CD14-positive monocyte (primary cell): Measurements from ENCODE around the gene RERE. TPM values are rescaled to one million over a fixed set of nuclear protein-coding genes. Genes with fewer than 3 reads are reported as not detected.

ENCODE experiments used
- DNase-seq, 3 donors: peaks; one replicate each; pipeline ENCODE4 v3.0.0-alpha.2; 2011 to 2022
- H2AFZ ChIP-seq: 2 replicates; pipeline ENCODE4 v1.6.0; 2012; ENCODE audit warnings: mild to moderate bottlenecking, low read depth, low read length, inconsistent platforms; ENCODE audit not compliant: insufficient read depth, poor library complexity, severe bottlenecking
- H3K27ac ChIP-seq, 2 donors: 1 replicate in 1 of 2; 2 replicates in 1 of 2; pipeline ENCODE4 v1.5.1; 2012 to 2013; ENCODE audit warnings: low read length in 2 of 2, control low read depth in 1 of 2, inconsistent platforms in 1 of 2, low read depth in 1 of 2, mild to moderate bottlenecking in 1 of 2
- H3K27me3 ChIP-seq, 2 donors: one replicate each; pipeline versions ENCODE4 v1.6.0 to v1.6.1; 2011 to 2013; ENCODE audit warnings: low read length in 2 of 2; ENCODE audit not compliant: control insufficient read depth in 2 of 2, insufficient read depth in 2 of 2
- H3K36me3 ChIP-seq, 2 donors: replicated peaks in 1 of 2; 1 replicate in 1 of 2; 2 replicates in 1 of 2; pipeline versions ENCODE4 v1.5.1 to v1.6.1; 2012 to 2013; ENCODE audit warnings: low read length in 2 of 2, control low read depth in 1 of 2, inconsistent platforms in 1 of 2, mild to moderate bottlenecking in 1 of 2; ENCODE audit not compliant: insufficient read depth in 2 of 2, control insufficient read depth in 1 of 2
- H3K4me1 ChIP-seq, 2 donors: 1 replicate in 1 of 2; 2 replicates in 1 of 2; pipeline versions ENCODE4 v1.5.1 to v1.6.1; 2012 to 2013; ENCODE audit warnings: low read length in 2 of 2, control low read depth in 1 of 2, inconsistent platforms in 1 of 2, mild to moderate bottlenecking in 1 of 2, moderate library complexity in 1 of 2; ENCODE audit not compliant: insufficient read depth in 2 of 2, control insufficient read depth in 1 of 2
- H3K4me2 ChIP-seq: replicated peaks from 2 replicates; pipeline ENCODE3; 2012; ENCODE audit warnings: low read length, moderate library complexity, mild to moderate bottlenecking; ENCODE audit not compliant: poor library complexity, severe bottlenecking; ENCODE audit errors: extremely low read depth
- H3K4me3 ChIP-seq, 3 experiments: fragments of 200-600 bp in 1 of 3; sonication (generic) in 1 of 3; replicated peaks in 1 of 3; 1 replicate in 2 of 3; 2 replicates in 1 of 3; pipeline ENCODE4 v1.5.1; 2011 to 2013; ENCODE audit warnings: low read length in 3 of 3, mild to moderate bottlenecking in 3 of 3, control low read depth in 2 of 3, low read depth in 2 of 3, inconsistent platforms in 1 of 3, moderate library complexity in 1 of 3
- H3K79me2 ChIP-seq: 2 replicates; pipeline ENCODE4 v1.6.0; 2012; ENCODE audit warnings: mild to moderate bottlenecking, control low read depth, inconsistent platforms, low read length, moderate library complexity; ENCODE audit not compliant: insufficient read depth
- H3K9ac ChIP-seq: 2 replicates; pipeline ENCODE4 v1.6.0; 2017; ENCODE audit warnings: low read length, mild to moderate bottlenecking; ENCODE audit not compliant: insufficient read depth, poor library complexity, severe bottlenecking
- H3K9me3 ChIP-seq, 2 donors: replicated peaks in 1 of 2; 1 replicate in 1 of 2; 2 replicates in 1 of 2; pipeline versions ENCODE4 v1.5.1 to v1.6.1; 2012 to 2013; ENCODE audit warnings: low read length in 2 of 2, control low read depth in 1 of 2; ENCODE audit not compliant: control insufficient read depth in 1 of 2, insufficient read depth in 1 of 2
- H4K20me1 ChIP-seq: 2 replicates; pipeline ENCODE4 v1.6.0; 2012; ENCODE audit warnings: mild to moderate bottlenecking, low read length, control low read depth, moderate library complexity; ENCODE audit not compliant: insufficient read depth
- H3K27ac Mint-ChIP-seq, 7 donors: one replicate each; pipeline ENCODE4 v1.8.0; 2020; ENCODE audit warnings: mild to moderate bottlenecking in 7 of 7, mixed read lengths in 7 of 7, moderate library complexity in 6 of 7, inconsistent platforms in 2 of 7
- H3K27me3 Mint-ChIP-seq, 3 donors: one replicate each; pipeline ENCODE4 v1.8.0; 2021 to 2022; ENCODE audit warnings: low read depth in 3 of 3, mild to moderate bottlenecking in 3 of 3, mixed read lengths in 3 of 3, moderate library complexity in 3 of 3, inconsistent platforms in 1 of 3
- H3K36me3 Mint-ChIP-seq, 2 donors: one replicate each; pipeline ENCODE4 v1.8.0; 2020; ENCODE audit warnings: mixed read lengths in 2 of 2, inconsistent platforms in 1 of 2, mild to moderate bottlenecking in 1 of 2
- H3K4me1 Mint-ChIP-seq: one replicate; pipeline ENCODE4 v1.8.0; 2020; ENCODE audit warnings: mild to moderate bottlenecking, mixed read lengths
- H3K4me3 Mint-ChIP-seq, 2 donors: one replicate each; pipeline ENCODE4 v1.8.0; 2020; ENCODE audit warnings: mild to moderate bottlenecking in 2 of 2, mixed read lengths in 2 of 2, moderate library complexity in 1 of 2
- H3K9me3 Mint-ChIP-seq, 7 donors: one replicate each; pipeline ENCODE4 v1.8.0; 2020 to 2022; ENCODE audit warnings: mixed read lengths in 7 of 7, mild to moderate bottlenecking in 6 of 7, moderate library complexity in 6 of 7, inconsistent platforms in 2 of 7
- CTCF ChIP-seq: fragments of 200-600 bp; IDR thresholded peaks from one replicate; pipeline ENCODE4 v1.8.0; 2022; ENCODE audit warnings: antibody characterized with exemption, mild to moderate bottlenecking
- WGBS: methylation state at CpG from one replicate; pipeline ENCODE4 v1.1.5; 2013; ENCODE audit warnings: missing lambda C conversion rate; ENCODE audit not compliant: insufficient coverage; 5-methylcytosine and 5-hydroxymethylcytosine counted together
- intact Hi-C, 2 donors: fragments of 100-400 bp; cut with micrococcal nuclease; formaldehyde crosslinking; loops; one replicate each; pipeline versions ENCODE4 v1.15.0 to v1.15.1; 2023
- polyA plus RNA-seq, 3 donors: library from polyadenylated mRNA; depleted of rRNA in 1 of 3; unstranded in 2 of 3; stranded (reverse) in 1 of 3; fragments of 300-500 nt in 2 of 3; fragments of >200 nt in 1 of 3; fragmentation: Illumina TruSeq in 2 of 3; gene quantifications; 1 replicate in 2 of 3; 2 replicates in 1 of 3; pipeline ENCODE4 v1.2.3, GENCODE V29; 2012 to 2021

The RERE gene
- polyA plus RNA-seq, 3 donors, result 1.2 to 19.4 (median 3.8) TPM

- Histone ChIP-seq H3K4me1 (peaks cover 3 to 9% of the 10 kb centered on the region in 2 donors), H3K4me3 (no peak overlapping the region), H3K9me3 (no peaks in the 10 kb centered on the region), H4K20me1 (no peaks in the 10 kb centered on the region), H2AFZ (no peak overlapping the region), H3K27me3 (no peaks in the 10 kb centered on the region), H3K36me3 (no peaks in the 10 kb centered on the region), H3K4me2 (no peak overlapping the region), H3K79me2 (no peaks in the 10 kb centered on the region), H3K9ac (no peak overlapping the region), H3K27ac (no peak overlapping the region)
- WGBS, result no CpG with 5 or more reads among the region's 1 CpG
- TF ChIP-seq CTCF, result no peak
- no peak overlapping the region for H3K27ac Mint-ChIP-seq
- no peaks in the 10 kb centered on the region for H3K27me3 Mint-ChIP-seq
- H3K9me3 Mint-ChIP-seq, result no peaks in the 10 kb centered on the region
- DNase-seq, result no peak
- H3K36me3 Mint-ChIP-seq, result peaks cover 0 to 4% of the 10 kb centered on the region in 2 donors
- no peak overlapping the region for H3K4me3 Mint-ChIP-seq
- intact Hi-C loops, result no loop called here
- H3K4me1 Mint-ChIP-seq, result peaks cover 14% of the 10 kb centered on the region
These were observed 250.3 kb downstream of the RERE start for GRCh38 chr1:8567146-8567545.

- Histone ChIP-seq H3K9me3 (no peaks in the 10 kb centered on the region), H3K4me2 (no peak overlapping the region), H3K27me3 (no peaks in the 10 kb centered on the region), H3K36me3 (no peaks in the 10 kb centered on the region), H2AFZ (no peak overlapping the region), H3K4me3 (no peak overlapping the region), H3K79me2 (no peaks in the 10 kb centered on the region), H4K20me1 (no peaks in the 10 kb centered on the region), H3K9ac (no peak overlapping the region), H3K4me1 (peaks cover 3 to 10% of the 10 kb centered on the region in 2 donors), H3K27ac (no peak overlapping the region)
- Mint-ChIP-seq H3K9me3 (no peaks in the 10 kb centered on the region), H3K4me1 (peaks cover 7% of the 10 kb centered on the region), H3K27me3 (no peaks in the 10 kb centered on the region), H3K36me3 (peaks cover 0 to 4% of the 10 kb centered on the region in 2 donors), H3K4me3 (no peak overlapping the region), H3K27ac (no peak overlapping the region)
- DNase-seq, result no peak
- TF ChIP-seq CTCF, result no peak
- WGBS, result 100% methylated on average over 2 of the region's 3 CpGs
- intact Hi-C loops, result no loop called here
These were observed 251.6 kb downstream of the RERE start for GRCh38 chr1:8565802-8566201.
